ENCODE results near the gene GTPBP4.

GRCh38 chr10:1064964-1065247 lies 76.7 kb downstream of the GTPBP4 start:
- TF ChIP-seq POLR2A (IDR thresholded peaks at IDR 0.05) (no peak), CTCF (IDR thresholded peaks at IDR 0.05) (no peak)

Measured in right lobe of liver (tissue), 4 donors.